GM23338 (cell line): ENCODE results near the gene TWF2. TPM values are rescaled to one million over a fixed set of nuclear protein-coding genes. Genes with fewer than 3 reads are reported as not detected.
A peak's percentile ranks its signal among the peaks of the same experiment; 100 is the strongest.

Source experiments
- ATAC-seq: fragments of 200-7000 bp; cut with Tn5 transposase; 3 replicates; pipeline ENCODE4 v1.9.1; 2020
- DNase-seq: peaks from one replicate; pipeline ENCODE4 v3.0.0-alpha.2; 2015; ENCODE audit warnings: low spot score
- H2AFZ ChIP-seq: fragments of 200-600 bp; sonication (generic); 2 replicates; pipeline ENCODE4 v1.8.0; 2016; ENCODE audit warnings: antibody characterized with exemption, mild to moderate bottlenecking, moderate library complexity
- H3F3A ChIP-seq: fragments of 200-600 bp; sonication (generic); replicated peaks from 2 replicates; pipeline ENCODE4 v1.8.0; 2017; ENCODE audit warnings: antibody characterized with exemption, mixed run types, low read depth
- H3K27ac ChIP-seq: fragments of 200-600 bp; sonication (generic); 2 replicates; pipeline ENCODE4 v1.6.1; 2016; ENCODE audit warnings: low read depth
- H3K27me3 ChIP-seq: fragments of 200-600 bp; sonication (generic); 2 replicates; pipeline ENCODE4 v1.8.0; 2016; ENCODE audit warnings: mild to moderate bottlenecking, mixed run types, moderate library complexity; ENCODE audit not compliant: insufficient read depth
- H3K36me3 ChIP-seq: fragments of 200-600 bp; sonication (generic); 2 replicates; pipeline ENCODE4 v1.8.0; 2016; ENCODE audit warnings: mild to moderate bottlenecking; ENCODE audit not compliant: insufficient read depth
- H3K4me1 ChIP-seq: fragments of 200-600 bp; sonication (generic); 2 replicates; pipeline ENCODE4 v1.8.0; 2016; ENCODE audit warnings: mild to moderate bottlenecking, moderate library complexity; ENCODE audit not compliant: insufficient read depth
- H3K4me2 ChIP-seq: fragments of 200-600 bp; sonication (generic); 2 replicates; pipeline ENCODE4 v1.7.1; 2017; ENCODE audit warnings: mixed run types
- H3K4me3 ChIP-seq: fragments of 200-600 bp; sonication (generic); 2 replicates; pipeline ENCODE4 v1.6.1; 2016; ENCODE audit warnings: mixed run types
- H3K79me2 ChIP-seq: fragments of 200-600 bp; sonication (generic); replicated peaks from 2 replicates; pipeline ENCODE4 v1.8.0; 2017; ENCODE audit warnings: mild to moderate bottlenecking; ENCODE audit not compliant: insufficient read depth
- H3K9me2 ChIP-seq: fragments of 200-600 bp; sonication (generic); 2 replicates; pipeline ENCODE4 v1.8.0; 2017; ENCODE audit not compliant: insufficient read depth
- H4K20me1 ChIP-seq: fragments of 200-600 bp; sonication (generic); replicated peaks from 2 replicates; pipeline ENCODE4 v1.8.0; 2017; ENCODE audit warnings: mild to moderate bottlenecking; ENCODE audit not compliant: insufficient read depth
- H3K27ac Mint-ChIP-seq: 2 replicates; pipeline ENCODE4 v1.8.0; 2020; ENCODE audit warnings: inconsistent platforms, mild to moderate bottlenecking, moderate library complexity, mixed read lengths
- H3K27me3 Mint-ChIP-seq: 3 replicates; pipeline ENCODE4 v1.8.0; 2022; ENCODE audit warnings: low read depth, mild to moderate bottlenecking, moderate library complexity, mixed read lengths, inconsistent platforms; ENCODE audit not compliant: insufficient read depth, poor library complexity
- H3K36me3 Mint-ChIP-seq: 3 replicates; pipeline ENCODE4 v1.8.0; 2021; ENCODE audit warnings: low read depth, mild to moderate bottlenecking, inconsistent platforms, moderate library complexity, mixed read lengths
- H3K4me1 Mint-ChIP-seq: 3 replicates; pipeline ENCODE4 v1.8.0; 2020; ENCODE audit warnings: mild to moderate bottlenecking, inconsistent platforms, mixed read lengths
- H3K4me3 Mint-ChIP-seq: 3 replicates; pipeline ENCODE4 v1.8.0; 2021; ENCODE audit warnings: moderate library complexity, mild to moderate bottlenecking, inconsistent platforms, mixed read lengths
- H3K9me3 Mint-ChIP-seq: 3 replicates; pipeline ENCODE4 v1.8.0; 2020; ENCODE audit warnings: moderate library complexity, mild to moderate bottlenecking, inconsistent platforms, mixed read lengths
- CREB1 ChIP-seq: fragments of 250-450 bp; sonication (Bioruptor Pico); IDR thresholded peaks from 2 replicates; pipeline ENCODE4 v1.5.0; 2020; ENCODE audit warnings: low read depth, mild to moderate bottlenecking, moderate library complexity
- ETS1 ChIP-seq: IDR thresholded peaks from 2 replicates; pipeline ENCODE4 v1.6.1; 2016; ENCODE audit warnings: antibody characterized with exemption
- EZH2 ChIP-seq: fragments of 200-600 bp; sonication (generic); IDR thresholded peaks from one replicate; pipeline ENCODE4 v1.8.0; 2017; ENCODE audit warnings: antibody characterized with exemption, mild to moderate bottlenecking, low read depth; ENCODE audit not compliant: unreplicated experiment
- EZH2phosphoT487 ChIP-seq: fragments of 200-600 bp; sonication (generic); IDR thresholded peaks from one replicate; pipeline ENCODE4 v1.8.1; 2018; ENCODE audit warnings: antibody characterized with exemption; ENCODE audit not compliant: unreplicated experiment
- JUNB ChIP-seq: IDR thresholded peaks from one replicate; pipeline ENCODE4 v1.6.1; 2016; ENCODE audit warnings: antibody characterized with exemption; ENCODE audit not compliant: unreplicated experiment
- NANOG ChIP-seq: IDR thresholded peaks from 2 replicates; pipeline ENCODE4 v1.6.1; 2016; ENCODE audit warnings: antibody characterized with exemption, borderline replicate concordance
- POLR2AphosphoS5 ChIP-seq: IDR thresholded peaks from 2 replicates; pipeline ENCODE4 v1.6.1; 2016; ENCODE audit warnings: antibody characterized with exemption, low read depth
- REST ChIP-seq: IDR thresholded peaks from one replicate; pipeline ENCODE4 v1.6.1; 2018; ENCODE audit warnings: antibody characterized with exemption; ENCODE audit not compliant: unreplicated experiment
- STAT1 ChIP-seq: IDR thresholded peaks from one replicate; pipeline ENCODE4 v1.6.1; 2016; ENCODE audit warnings: antibody characterized with exemption; ENCODE audit not compliant: unreplicated experiment
- ZNF114 ChIP-seq: fragments of 250-450 bp; sonication (Bioruptor Pico); IDR thresholded peaks from 2 replicates; pipeline ENCODE4 v1.5.0; 2020; ENCODE audit warnings: mild to moderate bottlenecking, moderate library complexity
- ZNF331 ChIP-seq: fragments of 250-450 bp; sonication (Bioruptor Pico); IDR thresholded peaks from 2 replicates; pipeline ENCODE4 v1.5.0; 2020; ENCODE audit warnings: low read depth, mild to moderate bottlenecking, moderate library complexity
- polyA plus RNA-seq: library from polyadenylated mRNA; unstranded; fragments of >200 nt; fragmentation: Nextera tagmentation; extraction: Ambion mirVana; gene quantifications from 2 replicates; pipeline ENCODE4 v1.2.1, GENCODE V29; 2016
- total RNA-seq: library from RNA; depleted of rRNA; stranded (reverse); fragments of >200 nt; shearing (Covaris generic); gene quantifications from 2 replicates; pipeline ENCODE4 v1.2.3, GENCODE V29; 2014
- TF ChIP-seq, protein P1 (sequence below): fragments of 250-450 bp; sonication (Bioruptor Pico); IDR thresholded peaks from 2 replicates; pipeline ENCODE4 v1.5.0; 2020; ENCODE audit warnings: mild to moderate bottlenecking, moderate library complexity
- TF ChIP-seq, protein P2 (sequence below), 2 experiments: fragments of 200-600 bp in 1 of 2; sonication (generic) in 1 of 2; conservative IDR thresholded peaks; 2 replicates each; pipeline versions ENCODE4 v1.5.1 to v1.6.1; 2016 to 2017; ENCODE audit warnings: antibody characterized with exemption in 2 of 2, low read depth in 2 of 2, mild to moderate bottlenecking in 2 of 2, moderate library complexity in 1 of 2

The TWF2 gene
- total and polyA plus RNA-seq, 2 experiments from 2014 or later = 38.9 to 120 TPM

GRCh38 chr3:52233968-52234367 lies 5.0 kb downstream of the TWF2 start:
- H3F3A ChIP-seq = peaks cover 10% of the 10 kb centered on the region; the same call in 1 of the 2 replicates
- H3K4me2 ChIP-seq = no peak overlapping the region
- Mint-ChIP-seq H3K4me1 (peaks cover 36% of the 10 kb centered on the region), H3K9me3 (no peaks in the 10 kb centered on the region), H3K27ac (peak overlapping the region; percentile 83), H3K4me3 (no peak overlapping the region), H3K27me3 (peaks cover 10% of the 10 kb centered on the region), H3K36me3 (peaks cover 24% of the 10 kb centered on the region)
- no peak overlapping the region for H3K27ac ChIP-seq
- 0 out of 2 replicates have a peak, but pooled peaks cover 5% of the 10 kb centered on the region for H4K20me1 ChIP-seq
- peaks cover 23% of the 10 kb centered on the region for H3K4me1 ChIP-seq
- ATAC-seq = no peak
- TF ChIP-seq ZNF114 (CRISPR knock-in tag) (no peak), NANOG (no peak), REST (no peak), ETS1 (no peak), EZH2 (no peak), STAT1 (no peak), POLR2AphosphoS5 (no peak), EZH2phosphoT487 (no peak), CREB1 (CRISPR knock-in tag) (no peak), ZNF331 (CRISPR knock-in tag) (no peak), JUNB (no peak)
- TF ChIP-seq, protein P1, sequence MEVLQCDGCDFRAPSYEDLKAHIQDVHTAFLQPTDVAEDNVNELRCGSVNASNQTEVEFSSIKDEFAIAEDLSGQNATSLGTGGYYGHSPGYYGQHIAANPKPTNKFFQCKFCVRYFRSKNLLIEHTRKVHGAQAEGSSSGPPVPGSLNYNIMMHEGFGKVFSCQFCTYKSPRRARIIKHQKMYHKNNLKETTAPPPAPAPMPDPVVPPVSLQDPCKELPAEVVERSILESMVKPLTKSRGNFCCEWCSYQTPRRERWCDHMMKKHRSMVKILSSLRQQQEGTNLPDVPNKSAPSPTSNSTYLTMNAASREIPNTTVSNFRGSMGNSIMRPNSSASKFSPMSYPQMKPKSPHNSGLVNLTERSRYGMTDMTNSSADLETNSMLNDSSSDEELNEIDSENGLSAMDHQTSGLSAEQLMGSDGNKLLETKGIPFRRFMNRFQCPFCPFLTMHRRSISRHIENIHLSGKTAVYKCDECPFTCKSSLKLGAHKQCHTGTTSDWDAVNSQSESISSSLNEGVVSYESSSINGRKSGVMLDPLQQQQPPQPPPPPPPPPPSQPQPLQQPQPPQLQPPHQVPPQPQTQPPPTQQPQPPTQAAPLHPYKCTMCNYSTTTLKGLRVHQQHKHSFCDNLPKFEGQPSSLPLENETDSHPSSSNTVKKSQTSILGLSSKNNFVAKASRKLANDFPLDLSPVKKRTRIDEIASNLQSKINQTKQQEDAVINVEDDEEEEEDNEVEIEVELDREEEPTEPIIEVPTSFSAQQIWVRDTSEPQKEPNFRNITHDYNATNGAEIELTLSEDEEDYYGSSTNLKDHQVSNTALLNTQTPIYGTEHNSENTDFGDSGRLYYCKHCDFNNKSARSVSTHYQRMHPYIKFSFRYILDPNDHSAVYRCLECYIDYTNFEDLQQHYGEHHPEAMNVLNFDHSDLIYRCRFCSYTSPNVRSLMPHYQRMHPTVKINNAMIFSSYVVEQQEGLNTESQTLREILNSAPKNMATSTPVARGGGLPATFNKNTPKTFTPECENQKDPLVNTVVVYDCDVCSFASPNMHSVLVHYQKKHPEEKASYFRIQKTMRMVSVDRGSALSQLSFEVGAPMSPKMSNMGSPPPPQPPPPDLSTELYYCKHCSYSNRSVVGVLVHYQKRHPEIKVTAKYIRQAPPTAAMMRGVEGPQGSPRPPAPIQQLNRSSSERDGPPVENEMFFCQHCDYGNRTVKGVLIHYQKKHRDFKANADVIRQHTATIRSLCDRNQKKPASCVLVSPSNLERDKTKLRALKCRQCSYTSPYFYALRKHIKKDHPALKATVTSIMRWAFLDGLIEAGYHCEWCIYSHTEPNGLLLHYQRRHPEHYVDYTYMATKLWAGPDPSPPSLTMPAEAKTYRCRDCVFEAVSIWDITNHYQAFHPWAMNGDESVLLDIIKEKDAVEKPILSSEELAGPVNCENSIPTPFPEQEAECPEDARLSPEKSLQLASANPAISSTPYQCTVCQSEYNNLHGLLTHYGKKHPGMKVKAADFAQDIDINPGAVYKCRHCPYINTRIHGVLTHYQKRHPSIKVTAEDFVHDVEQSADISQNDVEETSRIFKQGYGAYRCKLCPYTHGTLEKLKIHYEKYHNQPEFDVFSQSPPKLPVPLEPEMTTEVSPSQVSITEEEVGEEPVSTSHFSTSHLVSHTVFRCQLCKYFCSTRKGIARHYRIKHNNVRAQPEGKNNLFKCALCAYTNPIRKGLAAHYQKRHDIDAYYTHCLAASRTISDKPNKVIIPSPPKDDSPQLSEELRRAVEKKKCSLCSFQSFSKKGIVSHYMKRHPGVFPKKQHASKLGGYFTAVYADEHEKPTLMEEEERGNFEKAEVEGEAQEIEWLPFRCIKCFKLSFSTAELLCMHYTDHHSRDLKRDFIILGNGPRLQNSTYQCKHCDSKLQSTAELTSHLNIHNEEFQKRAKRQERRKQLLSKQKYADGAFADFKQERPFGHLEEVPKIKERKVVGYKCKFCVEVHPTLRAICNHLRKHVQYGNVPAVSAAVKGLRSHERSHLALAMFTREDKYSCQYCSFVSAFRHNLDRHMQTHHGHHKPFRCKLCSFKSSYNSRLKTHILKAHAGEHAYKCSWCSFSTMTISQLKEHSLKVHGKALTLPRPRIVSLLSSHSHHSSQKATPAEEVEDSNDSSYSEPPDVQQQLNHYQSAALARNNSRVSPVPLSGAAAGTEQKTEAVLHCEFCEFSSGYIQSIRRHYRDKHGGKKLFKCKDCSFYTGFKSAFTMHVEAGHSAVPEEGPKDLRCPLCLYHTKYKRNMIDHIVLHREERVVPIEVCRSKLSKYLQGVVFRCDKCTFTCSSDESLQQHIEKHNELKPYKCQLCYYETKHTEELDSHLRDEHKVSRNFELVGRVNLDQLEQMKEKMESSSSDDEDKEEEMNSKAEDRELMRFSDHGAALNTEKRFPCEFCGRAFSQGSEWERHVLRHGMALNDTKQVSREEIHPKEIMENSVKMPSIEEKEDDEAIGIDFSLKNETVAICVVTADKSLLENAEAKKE = no peak
- TF ChIP-seq, protein P2, sequence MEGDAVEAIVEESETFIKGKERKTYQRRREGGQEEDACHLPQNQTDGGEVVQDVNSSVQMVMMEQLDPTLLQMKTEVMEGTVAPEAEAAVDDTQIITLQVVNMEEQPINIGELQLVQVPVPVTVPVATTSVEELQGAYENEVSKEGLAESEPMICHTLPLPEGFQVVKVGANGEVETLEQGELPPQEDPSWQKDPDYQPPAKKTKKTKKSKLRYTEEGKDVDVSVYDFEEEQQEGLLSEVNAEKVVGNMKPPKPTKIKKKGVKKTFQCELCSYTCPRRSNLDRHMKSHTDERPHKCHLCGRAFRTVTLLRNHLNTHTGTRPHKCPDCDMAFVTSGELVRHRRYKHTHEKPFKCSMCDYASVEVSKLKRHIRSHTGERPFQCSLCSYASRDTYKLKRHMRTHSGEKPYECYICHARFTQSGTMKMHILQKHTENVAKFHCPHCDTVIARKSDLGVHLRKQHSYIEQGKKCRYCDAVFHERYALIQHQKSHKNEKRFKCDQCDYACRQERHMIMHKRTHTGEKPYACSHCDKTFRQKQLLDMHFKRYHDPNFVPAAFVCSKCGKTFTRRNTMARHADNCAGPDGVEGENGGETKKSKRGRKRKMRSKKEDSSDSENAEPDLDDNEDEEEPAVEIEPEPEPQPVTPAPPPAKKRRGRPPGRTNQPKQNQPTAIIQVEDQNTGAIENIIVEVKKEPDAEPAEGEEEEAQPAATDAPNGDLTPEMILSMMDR (conservative IDR thresholded peaks at IDR 0.05; ENCODE audit: low read depth in 2 of 2) = no peak
- peaks cover 21% of the 10 kb centered on the region for H3K79me2 ChIP-seq
- H3K4me3 ChIP-seq = no peak overlapping the region
- H3K9me2 ChIP-seq = no peaks in the 10 kb centered on the region
- no peak for DNase-seq
- H2AFZ ChIP-seq = no peak overlapping the region
- H3K36me3 ChIP-seq = peaks cover 3% of the 10 kb centered on the region; the same call in 1 of the 2 replicates
- no peaks in the 10 kb centered on the region for H3K27me3 ChIP-seq
